BLaER1 treated with 17β-estradiol and CSF1 and Interleukin-3, amounts not matched to agents 10 nM and 100 nM (cell line): ENCODE data around the gene SMC4.

ENCODE experiments used
- H3K27ac ChIP-seq, 11 experiments: shearing (Covaris generic); formaldehyde crosslinking; 2 replicates each; pipeline ENCODE4 v1.8.1; 2022
- H3K27me3 ChIP-seq, 11 experiments: shearing (Covaris generic); formaldehyde crosslinking; 2 replicates each; pipeline ENCODE4 v1.8.1; 2022
- H3K36me3 ChIP-seq, 11 experiments: shearing (Covaris generic); formaldehyde crosslinking; 2 replicates each; pipeline ENCODE4 v1.8.1; 2022
- H3K4me1 ChIP-seq, 10 experiments: shearing (Covaris generic); formaldehyde crosslinking; 2 replicates each; pipeline ENCODE4 v1.8.1; 2022
- H3K4me2 ChIP-seq, 11 experiments: shearing (Covaris generic); formaldehyde crosslinking; 2 replicates each; pipeline ENCODE4 v1.8.1; 2022
- H3K4me3 ChIP-seq, 10 experiments: shearing (Covaris generic); formaldehyde crosslinking; 2 replicates each; pipeline ENCODE4 v1.8.1; 2022
- H3K9ac ChIP-seq, 11 experiments: shearing (Covaris generic); formaldehyde crosslinking; 2 replicates each; pipeline ENCODE4 v1.8.1; 2022
- H3K9me3 ChIP-seq, 11 experiments: shearing (Covaris generic); formaldehyde crosslinking; replicated peaks in 1 of 11; 2 replicates each; pipeline ENCODE4 v1.8.1; 2022
- H4K20me1 ChIP-seq, 11 experiments: shearing (Covaris generic); formaldehyde crosslinking; 2 replicates each; pipeline ENCODE4 v1.8.1; 2022
- Cebpa-rat ChIP-seq, 11 experiments: shearing (Covaris generic); IDR thresholded peaks; 2 replicates each; pipeline ENCODE4 v1.8.1; 2022

SMC4 gene

GRCh38 chr3:160473978-160474377 is 74.5 kb downstream of the SMC4 start:
- Histone ChIP-seq H3K27ac (no peak overlapping the region), H3K9me3 (peaks cover 29 to 46% (median 39%) of the 10 kb centered on the region in 11 experiments), H3K36me3 (peaks cover 0 to 13% (median 4%) of the 10 kb centered on the region in 11 experiments; a peak in 7 of 22 replicates), H3K4me3 (no peak overlapping the region), H4K20me1 (no peaks in the 10 kb centered on the region), H3K27me3 (no peaks in the 10 kb centered on the region), H3K4me2 (no peak overlapping the region), H3K4me1 (peaks cover 0 to 27% (median 11%) of the 10 kb centered on the region in 10 experiments; a peak in 9 of 20 replicates), H3K9ac (no peak overlapping the region)
- no peak for TF ChIP-seq Cebpa-rat (IDR thresholded peaks at IDR 0.05)

GRCh38 chr3:160474416-160474838 is 75.0 kb downstream of the SMC4 start:
- Histone ChIP-seq H3K9me3 (peaks cover 25 to 41% (median 35%) of the 10 kb centered on the region in 11 experiments), H3K36me3 (peaks cover 0 to 13% (median 4%) of the 10 kb centered on the region in 11 experiments; a peak in 7 of 22 replicates), H3K27me3 (no peaks in the 10 kb centered on the region), H3K27ac (no peak overlapping the region), H4K20me1 (no peaks in the 10 kb centered on the region), H3K4me3 (no peak overlapping the region), H3K4me1 (peaks cover 0 to 27% (median 11%) of the 10 kb centered on the region in 10 experiments; a peak in 9 of 20 replicates), H3K4me2 (no peak overlapping the region), H3K9ac (no peak overlapping the region)
- TF ChIP-seq Cebpa-rat (IDR thresholded peaks at IDR 0.05): no peak

DNA sequence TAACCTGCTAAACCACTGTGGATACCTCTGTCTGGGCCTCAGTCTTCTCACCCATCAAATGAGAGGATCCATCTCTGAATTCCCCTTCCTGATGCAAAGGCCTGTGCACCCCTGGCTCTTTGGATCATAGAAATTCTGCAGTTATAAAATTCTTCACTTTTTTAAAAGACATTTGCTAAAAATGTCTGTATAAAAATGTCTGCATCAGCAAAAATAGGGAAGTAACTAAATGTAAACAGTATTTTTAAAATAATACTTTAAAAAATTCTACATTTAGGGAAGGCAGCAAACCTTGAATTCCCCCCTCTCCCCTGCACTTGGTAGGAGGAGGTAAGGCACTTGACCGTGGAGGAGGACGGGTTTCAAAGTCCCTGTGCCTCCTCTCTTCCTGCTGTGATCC is 75.7 kb downstream of the SMC4 start:
- no peaks in the 10 kb centered on the region for H4K20me1 ChIP-seq
- no peak overlapping the region for H3K4me2 ChIP-seq
- TF ChIP-seq Cebpa-rat (IDR thresholded peaks at IDR 0.05): no peak
- peaks cover 0 to 27% (median 11%) of the 10 kb centered on the region in 10 experiments; a peak in 9 of 20 replicates for H3K4me1 ChIP-seq
- no peak overlapping the region for H3K4me3 ChIP-seq
- no peaks in the 10 kb centered on the region for H3K27me3 ChIP-seq
- H3K9ac ChIP-seq: no peak overlapping the region
- peaks cover 17 to 34% (median 28%) of the 10 kb centered on the region in 11 experiments for H3K9me3 ChIP-seq
- H3K27ac ChIP-seq: no peak overlapping the region
- H3K36me3 ChIP-seq: peaks cover 0 to 11% (median 3%) of the 10 kb centered on the region in 11 experiments; a peak in 6 of 22 replicates

DNA sequence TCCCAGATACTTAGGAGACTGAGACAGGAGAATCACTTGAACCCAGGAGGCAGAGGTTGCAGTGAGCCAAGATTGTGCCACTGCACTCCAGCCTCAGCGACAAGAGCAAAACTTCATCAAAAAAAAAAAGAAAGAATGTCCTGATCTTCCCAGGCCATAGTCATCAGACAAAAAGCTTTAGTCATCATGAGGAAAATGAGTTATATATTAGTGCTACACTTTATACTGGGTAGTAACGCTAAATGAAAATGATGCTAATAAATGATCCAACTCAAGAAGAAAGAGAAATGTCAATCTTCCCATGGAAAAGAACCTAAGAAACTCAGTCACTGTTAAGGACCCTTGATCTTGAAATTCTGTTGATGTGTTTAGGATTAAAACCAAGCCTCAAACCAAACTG is 76.4 kb downstream of the SMC4 start:
- no peak overlapping the region for H3K4me2 ChIP-seq
- H3K27ac ChIP-seq: no peak overlapping the region
- H4K20me1 ChIP-seq: no peaks in the 10 kb centered on the region
- no peak overlapping the region for H3K9ac ChIP-seq
- no peak for TF ChIP-seq Cebpa-rat (IDR thresholded peaks at IDR 0.05)
- H3K36me3 ChIP-seq: peaks cover 0 to 4% (median 0%) of the 10 kb centered on the region in 11 experiments; a peak in 5 of 22 replicates
- H3K4me1 ChIP-seq: peaks cover 0 to 27% (median 11%) of the 10 kb centered on the region in 10 experiments; a peak in 9 of 20 replicates
- no peak overlapping the region for H3K4me3 ChIP-seq
- no peaks in the 10 kb centered on the region for H3K27me3 ChIP-seq
- peaks cover 10 to 27% (median 20%) of the 10 kb centered on the region in 11 experiments for H3K9me3 ChIP-seq

- TF ChIP-seq Cebpa-rat (IDR thresholded peaks at IDR 0.05): no peak
- Histone ChIP-seq H3K4me1 (peaks cover 0 to 21% (median 3%) of the 10 kb centered on the region in 10 experiments; a peak in 8 of 20 replicates), H3K4me3 (no peak overlapping the region), H4K20me1 (no peaks in the 10 kb centered on the region), H3K4me2 (peak overlapping the region in 5 of 11 experiments; percentile 14 to 52 (median 45); a peak in 9 of 22 replicates), H3K27ac (peak overlapping the region in 1 of 11 experiments; percentile 33; a peak in 3 of 22 replicates), H3K9ac (peak overlapping the region in 1 of 11 experiments; percentile 18; a peak in 1 of 22 replicates), H3K9me3 (peaks cover 0 to 8% (median 2%) of the 10 kb centered on the region in 11 experiments; a peak in 11 of 22 replicates), H3K27me3 (no peaks in the 10 kb centered on the region), H3K36me3 (no peaks in the 10 kb centered on the region)
Observed at GRCh38 chr3:160477750-160478149, 78.3 kb downstream of the SMC4 start.

DNA sequence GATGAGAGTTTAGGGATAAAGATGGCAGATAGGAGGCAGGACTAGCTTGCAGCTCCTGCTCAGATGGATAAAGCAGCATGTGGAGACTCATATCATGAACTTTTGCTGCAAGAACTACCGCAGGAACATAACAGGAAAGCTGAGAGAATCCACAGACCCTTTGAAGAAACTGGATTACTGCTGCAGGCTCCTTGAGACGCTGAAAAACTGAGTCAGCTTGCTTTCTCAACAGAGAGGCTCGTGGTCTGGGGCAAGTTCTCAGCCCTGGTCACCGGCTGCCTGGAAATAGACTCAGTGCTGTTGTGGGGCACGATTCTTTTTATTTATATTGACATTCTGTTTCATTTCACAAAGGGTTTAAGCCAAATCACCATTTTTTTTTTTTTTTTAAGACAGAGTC is 78.9 kb downstream of the SMC4 start:
- no peak overlapping the region for H3K4me3 ChIP-seq
- H3K36me3 ChIP-seq: no peaks in the 10 kb centered on the region
- no peak for TF ChIP-seq Cebpa-rat (IDR thresholded peaks at IDR 0.05)
- no peak overlapping the region for H3K27ac ChIP-seq
- no peaks in the 10 kb centered on the region for H4K20me1 ChIP-seq
- no peaks in the 10 kb centered on the region for H3K27me3 ChIP-seq
- H3K4me2 ChIP-seq: peak overlapping the region in 3 of 11 experiments; percentile 1 to 52 (median 50); a peak in 5 of 22 replicates
- H3K9ac ChIP-seq: no peak overlapping the region
- H3K4me1 ChIP-seq: peaks cover 0 to 21% (median 3%) of the 10 kb centered on the region in 10 experiments; a peak in 8 of 20 replicates
- H3K9me3 ChIP-seq: peaks cover 0 to 2% (median 0%) of the 10 kb centered on the region in 11 experiments; a peak in 1 of 22 replicates

GRCh38 chr3:160479376-160479775 is 79.9 kb downstream of the SMC4 start:
- Histone ChIP-seq H3K4me2 (no peak overlapping the region), H3K4me3 (no peak overlapping the region), H3K9me3 (no peaks in the 10 kb centered on the region), H3K9ac (no peak overlapping the region), H3K4me1 (peaks cover 0 to 21% (median 3%) of the 10 kb centered on the region in 10 experiments; a peak in 8 of 20 replicates), H3K27ac (no peak overlapping the region), H3K36me3 (no peaks in the 10 kb centered on the region), H3K27me3 (no peaks in the 10 kb centered on the region), H4K20me1 (no peaks in the 10 kb centered on the region)
- no peak for TF ChIP-seq Cebpa-rat (IDR thresholded peaks at IDR 0.05)

- H3K27me3 ChIP-seq: no peaks in the 10 kb centered on the region
- no peak overlapping the region for H3K4me2 ChIP-seq
- H3K36me3 ChIP-seq: no peaks in the 10 kb centered on the region
- peaks cover 0 to 21% (median 8%) of the 10 kb centered on the region in 10 experiments; a peak in 15 of 20 replicates for H3K4me1 ChIP-seq
- no peak for TF ChIP-seq Cebpa-rat (IDR thresholded peaks at IDR 0.05)
- H3K27ac ChIP-seq: no peak overlapping the region
- no peak overlapping the region for H3K4me3 ChIP-seq
- no peaks in the 10 kb centered on the region for H3K9me3 ChIP-seq
- no peak overlapping the region for H3K9ac ChIP-seq
- no peaks in the 10 kb centered on the region for H4K20me1 ChIP-seq
Observed at GRCh38 chr3:160480931-160481330, 81.5 kb downstream of the SMC4 start.

GRCh38 chr3:160481856-160482255 is 82.4 kb downstream of the SMC4 start:
- no peak for TF ChIP-seq Cebpa-rat (IDR thresholded peaks at IDR 0.05)
- peaks cover 0 to 19% (median 11%) of the 10 kb centered on the region in 10 experiments; a peak in 15 of 20 replicates for H3K4me1 ChIP-seq

GRCh38 chr3:160482796-160483195 is 83.3 kb downstream of the SMC4 start:
- Histone ChIP-seq H3K36me3 (no peaks in the 10 kb centered on the region), H3K4me1 (peaks cover 0 to 11% (median 7%) of the 10 kb centered on the region in 10 experiments; a peak in 14 of 20 replicates), H3K4me2 (no peak overlapping the region), H4K20me1 (no peaks in the 10 kb centered on the region), H3K27me3 (no peaks in the 10 kb centered on the region), H3K9me3 (no peaks in the 10 kb centered on the region), H3K4me3 (no peak overlapping the region), H3K9ac (no peak overlapping the region), H3K27ac (no peak overlapping the region)
- no peak for TF ChIP-seq Cebpa-rat (IDR thresholded peaks at IDR 0.05)

More at GRCh38 chr3:160481856-160482255, 82.4 kb downstream of the SMC4 start:
- Histone ChIP-seq H3K4me3 (no peak overlapping the region), H3K4me2 (no peak overlapping the region), H3K36me3 (no peaks in the 10 kb centered on the region), H3K27ac (no peak overlapping the region), H4K20me1 (no peaks in the 10 kb centered on the region), H3K27me3 (no peaks in the 10 kb centered on the region), H3K9me3 (no peaks in the 10 kb centered on the region), H3K9ac (no peak overlapping the region)
